GM12878 (cell line): ENCODE results near the gene CAMK2D. TPM values are rescaled to one million over a fixed set of nuclear protein-coding genes. Genes with fewer than 3 reads are reported as not detected.
A peak's percentile ranks its signal among the peaks of the same experiment; 100 is the strongest.

ENCODE experiments used
- ATF7 ChIP-seq: fragments of 450-650 bp; IDR thresholded peaks from 2 replicates; pipeline ENCODE4 v1.6.1; 2016; ENCODE audit warnings: low read depth, mild to moderate bottlenecking
- DPF2 ChIP-seq: fragments of 450-650 bp; IDR thresholded peaks from 2 replicates; pipeline ENCODE4 v1.6.1; 2017; ENCODE audit warnings: mild to moderate bottlenecking
- ESRRA ChIP-seq: IDR thresholded peaks from 2 replicates; pipeline ENCODE4 v1.6.1; 2012; ENCODE audit warnings: mild to moderate bottlenecking, low read length, improper control_type of control experiment
- MTA2 ChIP-seq: fragments of 450-650 bp; IDR thresholded peaks from 2 replicates; pipeline ENCODE4 v1.6.1; 2016; ENCODE audit warnings: low read depth, mild to moderate bottlenecking, moderate library complexity
- PAX5 ChIP-seq: IDR thresholded peaks from 2 replicates; pipeline ENCODE4 v1.6.1; 2011; ENCODE audit warnings: low read depth, low read length, borderline replicate concordance
- ZNF622 ChIP-seq: fragments of 450-650 bp; IDR thresholded peaks from 2 replicates; pipeline ENCODE4 v1.6.1; 2017; ENCODE audit warnings: mild to moderate bottlenecking, inconsistent platforms
- ZSCAN29 ChIP-seq: fragments of 450-650 bp; IDR thresholded peaks from 2 replicates; pipeline ENCODE4 v1.6.1; 2017; ENCODE audit warnings: mild to moderate bottlenecking, moderate library complexity
- polyA plus RNA-seq, 11 experiments: library from polyadenylated mRNA; depleted of rRNA in 4 of 11; unstranded in 6 of 11; stranded (reverse) in 5 of 11; fragments of >200 nt; fragmentation: Nextera tagmentation in 4 of 11; fragmentation: Illumina TruSeq in 1 of 11; extraction: Ambion mirVana in 4 of 11; extraction: Trizol in 1 of 11; gene quantifications; 1 replicate in 1 of 11; 2 replicates in 10 of 11; pipeline versions ENCODE4 v1.2.1 to v1.2.3, GENCODE V29; 2011 to 2016; ENCODE audit warnings: inconsistent platforms in 2 of 11, missing spikeins in 2 of 11, low read depth in 1 of 11
- total RNA-seq, 4 experiments: library from RNA; depleted of rRNA in 3 of 4; stranded (reverse); fragments of >200 nt in 3 of 4; fragmentation: Illumina TruSeq in 1 of 4; extraction: Trizol in 1 of 4; gene quantifications; 2 replicates each; pipeline versions ENCODE4 v1.2.1 to v1.2.3, GENCODE V29; 2013 to 2021
- TF ChIP-seq, protein P1 (sequence below): fragments of 450-650 bp; formaldehyde crosslinking; IDR thresholded peaks from 2 replicates; pipeline ENCODE4 v1.4.0; 2020; ENCODE audit warnings: mild to moderate bottlenecking, moderate library complexity
- TF ChIP-seq, protein P2 (sequence below): fragments of 450-650 bp; conservative IDR thresholded peaks from 2 replicates; pipeline ENCODE4 v1.6.1; 2017; ENCODE audit warnings: mild to moderate bottlenecking, moderate library complexity
- TF ChIP-seq, protein P3 (sequence below): IDR thresholded peaks from 2 replicates; pipeline ENCODE4 v1.6.1; 2012; ENCODE audit warnings: improper control_type of control experiment, low read depth, low read length; ENCODE audit not compliant: insufficient replicate concordance
- TF ChIP-seq, protein P4 (sequence below): IDR thresholded peaks from 2 replicates; pipeline ENCODE4 v1.6.1; 2012; ENCODE audit warnings: low read depth, low read length, improper control_type of control experiment
- TF ChIP-seq, protein P5 (sequence below): IDR thresholded peaks from 2 replicates; pipeline ENCODE4 v1.6.1; 2012; ENCODE audit warnings: low read depth, low read length, improper control_type of control experiment

The CAMK2D gene
- total and polyA plus RNA-seq, 10 of the 15 experiments (the other 5 are each of a cell fraction or from before 2014, with no cell fraction given), result 6.9 to 88.5 (median 12.9) TPM

GRCh38 chr4:113641025-113641431, 120.5 kb downstream of the CAMK2D start (continued):
- TF ChIP-seq, protein P1, sequence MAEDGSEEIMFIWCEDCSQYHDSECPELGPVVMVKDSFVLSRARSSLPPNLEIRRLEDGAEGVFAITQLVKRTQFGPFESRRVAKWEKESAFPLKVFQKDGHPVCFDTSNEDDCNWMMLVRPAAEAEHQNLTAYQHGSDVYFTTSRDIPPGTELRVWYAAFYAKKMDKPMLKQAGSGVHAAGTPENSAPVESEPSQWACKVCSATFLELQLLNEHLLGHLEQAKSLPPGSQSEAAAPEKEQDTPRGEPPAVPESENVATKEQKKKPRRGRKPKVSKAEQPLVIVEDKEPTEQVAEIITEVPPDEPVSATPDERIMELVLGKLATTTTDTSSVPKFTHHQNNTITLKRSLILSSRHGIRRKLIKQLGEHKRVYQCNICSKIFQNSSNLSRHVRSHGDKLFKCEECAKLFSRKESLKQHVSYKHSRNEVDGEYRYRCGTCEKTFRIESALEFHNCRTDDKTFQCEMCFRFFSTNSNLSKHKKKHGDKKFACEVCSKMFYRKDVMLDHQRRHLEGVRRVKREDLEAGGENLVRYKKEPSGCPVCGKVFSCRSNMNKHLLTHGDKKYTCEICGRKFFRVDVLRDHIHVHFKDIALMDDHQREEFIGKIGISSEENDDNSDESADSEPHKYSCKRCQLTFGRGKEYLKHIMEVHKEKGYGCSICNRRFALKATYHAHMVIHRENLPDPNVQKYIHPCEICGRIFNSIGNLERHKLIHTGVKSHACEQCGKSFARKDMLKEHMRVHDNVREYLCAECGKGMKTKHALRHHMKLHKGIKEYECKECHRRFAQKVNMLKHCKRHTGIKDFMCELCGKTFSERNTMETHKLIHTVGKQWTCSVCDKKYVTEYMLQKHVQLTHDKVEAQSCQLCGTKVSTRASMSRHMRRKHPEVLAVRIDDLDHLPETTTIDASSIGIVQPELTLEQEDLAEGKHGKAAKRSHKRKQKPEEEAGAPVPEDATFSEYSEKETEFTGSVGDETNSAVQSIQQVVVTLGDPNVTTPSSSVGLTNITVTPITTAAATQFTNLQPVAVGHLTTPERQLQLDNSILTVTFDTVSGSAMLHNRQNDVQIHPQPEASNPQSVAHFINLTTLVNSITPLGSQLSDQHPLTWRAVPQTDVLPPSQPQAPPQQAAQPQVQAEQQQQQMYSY (CRISPR knock-in tag), result no peak
- TF ChIP-seq, protein P2, sequence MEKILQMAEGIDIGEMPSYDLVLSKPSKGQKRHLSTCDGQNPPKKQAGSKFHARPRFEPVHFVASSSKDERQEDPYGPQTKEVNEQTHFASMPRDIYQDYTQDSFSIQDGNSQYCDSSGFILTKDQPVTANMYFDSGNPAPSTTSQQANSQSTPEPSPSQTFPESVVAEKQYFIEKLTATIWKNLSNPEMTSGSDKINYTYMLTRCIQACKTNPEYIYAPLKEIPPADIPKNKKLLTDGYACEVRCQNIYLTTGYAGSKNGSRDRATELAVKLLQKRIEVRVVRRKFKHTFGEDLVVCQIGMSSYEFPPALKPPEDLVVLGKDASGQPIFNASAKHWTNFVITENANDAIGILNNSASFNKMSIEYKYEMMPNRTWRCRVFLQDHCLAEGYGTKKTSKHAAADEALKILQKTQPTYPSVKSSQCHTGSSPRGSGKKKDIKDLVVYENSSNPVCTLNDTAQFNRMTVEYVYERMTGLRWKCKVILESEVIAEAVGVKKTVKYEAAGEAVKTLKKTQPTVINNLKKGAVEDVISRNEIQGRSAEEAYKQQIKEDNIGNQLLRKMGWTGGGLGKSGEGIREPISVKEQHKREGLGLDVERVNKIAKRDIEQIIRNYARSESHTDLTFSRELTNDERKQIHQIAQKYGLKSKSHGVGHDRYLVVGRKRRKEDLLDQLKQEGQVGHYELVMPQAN, result no peak
- TF ChIP-seq DPF2 (peak; percentile 35), ZSCAN29 (no peak), ATF7 (peak; percentile 48; the same call in 1 of the 2 replicates), ZNF622 (no peak), ESRRA (no peak), PAX5 (no peak), MTA2 (peak; percentile 60)
- TF ChIP-seq, protein P3, sequence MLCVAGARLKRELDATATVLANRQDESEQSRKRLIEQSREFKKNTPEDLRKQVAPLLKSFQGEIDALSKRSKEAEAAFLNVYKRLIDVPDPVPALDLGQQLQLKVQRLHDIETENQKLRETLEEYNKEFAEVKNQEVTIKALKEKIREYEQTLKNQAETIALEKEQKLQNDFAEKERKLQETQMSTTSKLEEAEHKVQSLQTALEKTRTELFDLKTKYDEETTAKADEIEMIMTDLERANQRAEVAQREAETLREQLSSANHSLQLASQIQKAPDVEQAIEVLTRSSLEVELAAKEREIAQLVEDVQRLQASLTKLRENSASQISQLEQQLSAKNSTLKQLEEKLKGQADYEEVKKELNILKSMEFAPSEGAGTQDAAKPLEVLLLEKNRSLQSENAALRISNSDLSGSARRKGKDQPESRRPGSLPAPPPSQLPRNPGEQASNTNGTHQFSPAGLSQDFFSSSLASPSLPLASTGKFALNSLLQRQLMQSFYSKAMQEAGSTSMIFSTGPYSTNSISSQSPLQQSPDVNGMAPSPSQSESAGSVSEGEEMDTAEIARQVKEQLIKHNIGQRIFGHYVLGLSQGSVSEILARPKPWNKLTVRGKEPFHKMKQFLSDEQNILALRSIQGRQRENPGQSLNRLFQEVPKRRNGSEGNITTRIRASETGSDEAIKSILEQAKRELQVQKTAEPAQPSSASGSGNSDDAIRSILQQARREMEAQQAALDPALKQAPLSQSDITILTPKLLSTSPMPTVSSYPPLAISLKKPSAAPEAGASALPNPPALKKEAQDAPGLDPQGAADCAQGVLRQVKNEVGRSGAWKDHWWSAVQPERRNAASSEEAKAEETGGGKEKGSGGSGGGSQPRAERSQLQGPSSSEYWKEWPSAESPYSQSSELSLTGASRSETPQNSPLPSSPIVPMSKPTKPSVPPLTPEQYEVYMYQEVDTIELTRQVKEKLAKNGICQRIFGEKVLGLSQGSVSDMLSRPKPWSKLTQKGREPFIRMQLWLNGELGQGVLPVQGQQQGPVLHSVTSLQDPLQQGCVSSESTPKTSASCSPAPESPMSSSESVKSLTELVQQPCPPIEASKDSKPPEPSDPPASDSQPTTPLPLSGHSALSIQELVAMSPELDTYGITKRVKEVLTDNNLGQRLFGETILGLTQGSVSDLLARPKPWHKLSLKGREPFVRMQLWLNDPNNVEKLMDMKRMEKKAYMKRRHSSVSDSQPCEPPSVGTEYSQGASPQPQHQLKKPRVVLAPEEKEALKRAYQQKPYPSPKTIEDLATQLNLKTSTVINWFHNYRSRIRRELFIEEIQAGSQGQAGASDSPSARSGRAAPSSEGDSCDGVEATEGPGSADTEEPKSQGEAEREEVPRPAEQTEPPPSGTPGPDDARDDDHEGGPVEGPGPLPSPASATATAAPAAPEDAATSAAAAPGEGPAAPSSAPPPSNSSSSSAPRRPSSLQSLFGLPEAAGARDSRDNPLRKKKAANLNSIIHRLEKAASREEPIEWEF, result no peak
- TF ChIP-seq, protein P4, sequence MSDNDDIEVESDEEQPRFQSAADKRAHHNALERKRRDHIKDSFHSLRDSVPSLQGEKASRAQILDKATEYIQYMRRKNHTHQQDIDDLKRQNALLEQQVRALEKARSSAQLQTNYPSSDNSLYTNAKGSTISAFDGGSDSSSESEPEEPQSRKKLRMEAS, result no peak
- TF ChIP-seq, protein P5, sequence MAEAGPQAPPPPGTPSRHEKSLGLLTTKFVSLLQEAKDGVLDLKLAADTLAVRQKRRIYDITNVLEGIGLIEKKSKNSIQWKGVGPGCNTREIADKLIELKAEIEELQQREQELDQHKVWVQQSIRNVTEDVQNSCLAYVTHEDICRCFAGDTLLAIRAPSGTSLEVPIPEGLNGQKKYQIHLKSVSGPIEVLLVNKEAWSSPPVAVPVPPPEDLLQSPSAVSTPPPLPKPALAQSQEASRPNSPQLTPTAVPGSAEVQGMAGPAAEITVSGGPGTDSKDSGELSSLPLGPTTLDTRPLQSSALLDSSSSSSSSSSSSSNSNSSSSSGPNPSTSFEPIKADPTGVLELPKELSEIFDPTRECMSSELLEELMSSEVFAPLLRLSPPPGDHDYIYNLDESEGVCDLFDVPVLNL, result no peak
